ENCODE data around the gene ISCU. TPM values are rescaled to one million over a fixed set of nuclear protein-coding genes. Genes with fewer than 3 reads are reported as not detected.

ISCU gene
- total and polyA plus RNA-seq, 9 of the 15 experiments (the other 6 are each of a cell fraction or from before 2014, with no cell fraction given), result 15.9 to 92.5 (median 77.3) TPM

- no peak for FAIRE-seq
- Histone ChIP-seq H3K79me2 (ENCODE audit: control insufficient read depth, insufficient read depth, low read length) (peaks cover 8% of the 10 kb centered on the region), H3K36me3 (ENCODE audit: control insufficient read depth, insufficient read depth, low read length) (peaks cover 60% of the 10 kb centered on the region), H3K27ac (ENCODE audit: extremely low read depth, low read depth, low read length) (no peak overlapping the region), H3K4me2 (ENCODE audit: insufficient read depth, low read length) (no peak overlapping the region), H3K4me3 (no peak overlapping the region), H3K9ac (ENCODE audit: insufficient read depth in 1 of 2, low read depth in 2 of 2, low read length in 2 of 2) (no peak overlapping the region), H3K4me1 (replicated peaks in 1 of 2; ENCODE audit: control insufficient read depth in 2 of 2, insufficient read depth in 2 of 2, low read length in 2 of 2) (peaks cover 8 to 23% of the 10 kb centered on the region in 2 experiments; a peak in 4 of 5 replicates), H4K20me1 (replicated peaks; ENCODE audit: control insufficient read depth, insufficient read depth, low read length) (0 out of 2 replicates have a peak, but pooled peaks cover 2% of the 10 kb centered on the region), H3K9me3 (replicated peaks; ENCODE audit: control insufficient read depth, insufficient read depth, low read depth, low read length) (no peaks in the 10 kb centered on the region), H3K9me1 (ENCODE audit: control insufficient read depth, insufficient read depth, low read length) (no peaks in the 10 kb centered on the region), H2AFZ (ENCODE audit: low read depth, low read length) (no peak overlapping the region), H3K27me3 (ENCODE audit: control insufficient read depth in 2 of 2, insufficient read depth in 2 of 2, low read length in 2 of 2) (no peaks in the 10 kb centered on the region)
- WGBS (ENCODE audit: insufficient coverage, low coverage, missing lambda C conversion rate), result 95% methylated on average over 24 of the region's 24 CpGs
- TF ChIP-seq POLR3A (IDR thresholded peaks at IDR 0.05; ENCODE audit: borderline replicate concordance, extremely low read depth, insufficient read depth, insufficient read length) (no peak), OTX1 (CRISPR knock-in tag; IDR thresholded peaks at IDR 0.05) (no peak), POLR2A (conservative IDR thresholded peaks at IDR 0.05) (peak; percentile 38; the same call in 1 of the 2 replicates), NFIC (IDR thresholded peaks at IDR 0.05) (peak; percentile 35; the same call in 1 of the 2 replicates)
- DNase-seq (ENCODE audit: extremely low read depth in 1 of 4, low spot score in 3 of 4), result no peak
- in situ Hi-C loops (cut with MboI) (no loop called here), intact Hi-C loops (cut with micrococcal nuclease) (no loop called here)
- no TSS peak for BruUV-seq (replicated peaks)
- ATAC-seq, result no peak
- ChIA-PET POLR2A (interaction anchor here (0.6 to 3.7 kb wide), 4 partner anchors 9 to 304 kb away, joined by 3 to 15 read pairs (median 6); no protein-coding TSS in a partner anchor), CTCF (ENCODE audit: low intra/inter-chr PET ratio) (no interaction called here)
These were observed 44.2 kb upstream of the ISCU start for GRCh38 chr12:108518101-108518715.
